CD4-positive, alpha-beta T cell treated with Interleukin-6 at 100 ng/mL for 8 hours (primary cell): ENCODE data around the gene ACER2.
"Not testable (repeated sequence)": the region's sequence is repeated elsewhere in the genome, so short reads cannot be mapped to it uniquely, and the experiment has no call there.

Experiments used
- DNase-seq: peaks from one replicate; pipeline ENCODE4 v3.0.0-alpha.2; 2020; ENCODE audit warnings: mixed read lengths, low spot score

The ACER2 gene

GRCh38 chr9:19409401-19410194, 789 bp downstream of the ACER2 start:
- no peak for DNase-seq

GRCh38 chr9:19410195-19410503, 1.3 kb downstream of the ACER2 start:
- no peak for DNase-seq

- DNase-seq, result no peak
These were observed 1.8 kb downstream of the ACER2 start for GRCh38 chr9:19410594-19410993.

GRCh38 chr9:19411316-19411715, 2.5 kb downstream of the ACER2 start:
- DNase-seq, result no peak

GRCh38 chr9:19413456-19413855, 4.6 kb downstream of the ACER2 start:
- not testable (repeated sequence) for DNase-seq

- no peak for DNase-seq
These were observed 7.3 kb downstream of the ACER2 start for GRCh38 chr9:19416143-19416542.

- DNase-seq, result no peak
These were observed 12.1 kb downstream of the ACER2 start for GRCh38 chr9:19420877-19421276.

GRCh38 chr9:19423163-19423562, 14.4 kb downstream of the ACER2 start:
- DNase-seq, result no peak

- no peak for DNase-seq
These were observed 15.5 kb downstream of the ACER2 start for GRCh38 chr9:19424176-19424779.

GRCh38 chr9:19429595-19429994, 20.8 kb downstream of the ACER2 start:
- DNase-seq, result no peak

- DNase-seq, result no peak
These were observed 21.5 kb downstream of the ACER2 start for GRCh38 chr9:19430201-19430760.

GRCh38 chr9:19431361-19432171, 22.8 kb downstream of the ACER2 start:
- DNase-seq, result no peak

- DNase-seq, result no peak
These were observed 23.7 kb downstream of the ACER2 start for GRCh38 chr9:19432473-19432872.

GRCh38 chr9:19433729-19434128, 24.9 kb downstream of the ACER2 start:
- not testable (repeated sequence) for DNase-seq

- no peak for DNase-seq
These were observed 31.6 kb downstream of the ACER2 start for GRCh38 chr9:19440376-19440775.

- no peak for DNase-seq
These were observed 32.2 kb downstream of the ACER2 start for GRCh38 chr9:19440823-19441580.

GRCh38 chr9:19441730-19442129, 32.9 kb downstream of the ACER2 start:
- no peak for DNase-seq

- DNase-seq, result no peak
These were observed 33.4 kb downstream of the ACER2 start for GRCh38 chr9:19442240-19442639.

- no peak for DNase-seq
These were observed 36.6 kb downstream of the ACER2 start for GRCh38 chr9:19445452-19445851.

- no peak for DNase-seq
These were observed 37.6 kb downstream of the ACER2 start for GRCh38 chr9:19446361-19446861.

GRCh38 chr9:19451240-19452087, 42.7 kb downstream of the ACER2 start:
- no peak for DNase-seq
